ENCODE measurements around the gene NSUN6. TPM values are rescaled to one million over a fixed set of nuclear protein-coding genes. Genes with fewer than 3 reads are reported as not detected.
A peak's percentile ranks its signal among the peaks of the same experiment; 100 is the strongest.
"Not testable (repeated sequence)": the region's sequence is repeated elsewhere in the genome, so short reads cannot be mapped to it uniquely, and the experiment has no call there.

The NSUN6 gene
- total RNA-seq, 2 experiments from 2014 or later: 20.7 to 21.3 TPM

DNA sequence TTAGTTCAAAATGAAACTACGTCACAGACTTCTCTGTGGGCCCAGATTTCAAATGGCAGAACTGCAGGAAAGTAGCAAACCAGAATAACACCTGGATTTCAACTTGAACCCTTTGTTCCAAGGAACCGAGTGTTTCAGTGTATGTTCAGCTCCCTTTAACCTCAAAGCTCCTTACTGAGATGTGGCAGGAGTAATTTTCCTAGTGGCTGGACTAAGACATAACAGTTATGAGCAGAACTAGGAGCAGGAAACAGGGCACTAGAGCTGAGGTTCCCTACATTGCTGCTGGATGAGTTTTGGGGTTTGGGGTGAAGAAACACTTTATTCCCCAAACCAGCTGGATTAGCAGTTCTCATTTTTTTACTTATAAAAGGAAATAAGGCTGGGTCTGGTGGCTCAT lies 50.1 kb downstream of the NSUN6 start:
- no peak overlapping the region for H3K4me3 Mint-ChIP-seq
- intact Hi-C loops (cut with micrococcal nuclease): no loop called here
- H3K27me3 Mint-ChIP-seq: no peaks in the 10 kb centered on the region
- no peak for DNase-seq
- H3K4me1 Mint-ChIP-seq (ENCODE audit: low read depth): no peaks in the 10 kb centered on the region
- ChIA-PET CTCF (interaction anchor here (1.2 kb wide), 1 partner anchor 12 kb away, joined by 3 read pairs; no protein-coding TSS in a partner anchor), POLR2A (no interaction called here)
- TF ChIP-seq, protein P1, sequence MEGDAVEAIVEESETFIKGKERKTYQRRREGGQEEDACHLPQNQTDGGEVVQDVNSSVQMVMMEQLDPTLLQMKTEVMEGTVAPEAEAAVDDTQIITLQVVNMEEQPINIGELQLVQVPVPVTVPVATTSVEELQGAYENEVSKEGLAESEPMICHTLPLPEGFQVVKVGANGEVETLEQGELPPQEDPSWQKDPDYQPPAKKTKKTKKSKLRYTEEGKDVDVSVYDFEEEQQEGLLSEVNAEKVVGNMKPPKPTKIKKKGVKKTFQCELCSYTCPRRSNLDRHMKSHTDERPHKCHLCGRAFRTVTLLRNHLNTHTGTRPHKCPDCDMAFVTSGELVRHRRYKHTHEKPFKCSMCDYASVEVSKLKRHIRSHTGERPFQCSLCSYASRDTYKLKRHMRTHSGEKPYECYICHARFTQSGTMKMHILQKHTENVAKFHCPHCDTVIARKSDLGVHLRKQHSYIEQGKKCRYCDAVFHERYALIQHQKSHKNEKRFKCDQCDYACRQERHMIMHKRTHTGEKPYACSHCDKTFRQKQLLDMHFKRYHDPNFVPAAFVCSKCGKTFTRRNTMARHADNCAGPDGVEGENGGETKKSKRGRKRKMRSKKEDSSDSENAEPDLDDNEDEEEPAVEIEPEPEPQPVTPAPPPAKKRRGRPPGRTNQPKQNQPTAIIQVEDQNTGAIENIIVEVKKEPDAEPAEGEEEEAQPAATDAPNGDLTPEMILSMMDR (IDR thresholded peaks at IDR 0.05): no peak
- no peak for ATAC-seq
- no peak overlapping the region for H3K27ac Mint-ChIP-seq
- no peaks in the 10 kb centered on the region for H3K9me3 Mint-ChIP-seq
- H3K36me3 Mint-ChIP-seq (ENCODE audit: low read depth): peaks cover 18% of the 10 kb centered on the region

DNA sequence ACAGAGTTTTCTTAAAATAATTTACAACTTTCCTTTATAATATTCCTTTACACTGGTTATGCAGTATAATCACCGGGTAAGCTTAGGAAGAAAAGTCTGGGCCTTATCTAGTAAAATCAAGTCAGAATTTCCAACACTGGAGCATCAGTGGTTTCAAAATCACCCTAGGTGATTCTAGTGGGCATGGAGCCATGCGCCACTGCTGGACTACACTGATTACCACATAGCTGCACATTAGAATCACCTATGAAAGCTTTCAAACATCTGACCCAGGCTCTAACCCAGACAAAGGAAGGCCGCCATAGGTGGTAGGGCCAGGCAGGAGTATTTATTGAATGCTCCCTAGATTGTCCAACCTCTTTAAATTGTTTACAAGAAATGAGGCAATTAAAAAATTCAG lies 52.0 kb downstream of the NSUN6 start:
- POLR2A ChIA-PET: interaction anchor here (1.1 kb wide), 1 partner anchor 11 kb away, joined by 3 read pairs; no protein-coding TSS in a partner anchor
- intact Hi-C loops (cut with micrococcal nuclease): no loop called here

DNA sequence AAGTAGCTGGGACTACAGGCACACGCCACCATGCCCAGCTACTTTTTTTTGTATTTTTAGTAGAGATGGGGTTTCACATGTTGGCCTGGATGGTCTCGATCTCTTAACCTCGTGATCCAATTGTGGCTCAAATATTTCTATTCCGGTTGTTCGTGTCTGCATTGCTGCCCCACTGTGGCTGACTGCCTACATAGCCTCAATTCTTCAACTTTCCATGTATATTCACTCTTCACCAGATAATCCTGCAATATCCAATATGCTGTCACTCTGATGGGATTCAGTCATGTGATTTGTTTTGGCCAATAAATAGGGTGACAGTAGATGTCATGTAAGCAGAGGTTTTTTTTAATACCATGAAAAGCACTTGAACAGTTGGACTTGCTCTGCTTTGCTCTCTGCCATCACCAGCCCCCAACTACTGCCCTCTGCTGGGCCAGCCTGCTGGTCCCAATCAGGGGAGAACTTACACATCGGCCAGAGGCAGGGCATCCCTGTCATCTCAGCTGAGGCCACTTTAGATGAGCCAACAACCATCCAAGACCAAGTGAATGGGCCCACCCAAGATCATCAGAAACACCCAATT lies 56.7 kb downstream of the NSUN6 start:
- ATAC-seq (peak; percentile 47), DNase-seq (peak; percentile 21)
- H3K27ac Mint-ChIP-seq: no peak overlapping the region
- intact Hi-C loops (cut with micrococcal nuclease): no loop called here
- peaks cover 9% of the 10 kb centered on the region for H3K9me3 Mint-ChIP-seq
- H3K36me3 Mint-ChIP-seq (ENCODE audit: low read depth): peaks cover 58% of the 10 kb centered on the region
- ChIA-PET POLR2A (no interaction called here), CTCF (no interaction called here)
- TF ChIP-seq, protein P1 (IDR thresholded peaks at IDR 0.05): no peak
- H3K4me1 Mint-ChIP-seq (ENCODE audit: low read depth): no peaks in the 10 kb centered on the region
- no peaks in the 10 kb centered on the region for H3K27me3 Mint-ChIP-seq
- H3K4me3 Mint-ChIP-seq: no peak overlapping the region

More for the DNA sequence above, 52.0 kb downstream of the NSUN6 start:
- ATAC-seq: no peak
- CTCF ChIA-PET: interaction anchor here (0.6 kb wide), 1 partner anchor 13 kb away, joined by 3 read pairs; no protein-coding TSS in a partner anchor
- Mint-ChIP-seq H3K4me3 (no peak overlapping the region), H3K9me3 (no peaks in the 10 kb centered on the region), H3K4me1 (ENCODE audit: low read depth) (no peaks in the 10 kb centered on the region), H3K36me3 (ENCODE audit: low read depth) (peaks cover 25% of the 10 kb centered on the region), H3K27ac (no peak overlapping the region), H3K27me3 (no peaks in the 10 kb centered on the region)
- no peak for DNase-seq
- TF ChIP-seq, protein P1 (IDR thresholded peaks at IDR 0.05): no peak

DNA sequence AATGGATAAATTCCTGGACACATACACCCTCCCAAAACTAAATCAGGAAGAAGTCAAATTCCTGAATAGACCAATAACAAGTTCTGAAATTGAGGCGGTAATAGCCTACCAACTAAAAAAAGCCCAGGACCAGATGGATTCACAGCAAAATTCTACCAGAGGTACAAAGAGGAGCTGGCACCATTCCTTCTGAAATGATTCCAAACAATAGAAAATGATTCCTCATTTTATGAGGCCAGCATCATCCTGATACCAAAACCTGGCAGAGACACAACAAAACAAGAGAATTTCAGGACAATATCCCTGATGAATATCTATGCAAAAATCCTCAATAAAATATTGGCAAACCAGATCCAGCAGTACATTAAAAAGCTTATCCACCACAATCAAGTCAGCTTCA lies 60.2 kb downstream of the NSUN6 start:
- CTCF ChIA-PET; H3K27ac Mint-ChIP-seq; POLR2A ChIA-PET; ATAC-seq; H3K27me3 Mint-ChIP-seq; DNase-seq; H3K4me3 Mint-ChIP-seq; H3K4me1 Mint-ChIP-seq (ENCODE audit: low read depth); intact Hi-C loops (cut with micrococcal nuclease); H3K9me3 Mint-ChIP-seq: not testable (repeated sequence)
- H3K36me3 Mint-ChIP-seq (ENCODE audit: low read depth): peaks cover 76% of the 10 kb centered on the region

DNA sequence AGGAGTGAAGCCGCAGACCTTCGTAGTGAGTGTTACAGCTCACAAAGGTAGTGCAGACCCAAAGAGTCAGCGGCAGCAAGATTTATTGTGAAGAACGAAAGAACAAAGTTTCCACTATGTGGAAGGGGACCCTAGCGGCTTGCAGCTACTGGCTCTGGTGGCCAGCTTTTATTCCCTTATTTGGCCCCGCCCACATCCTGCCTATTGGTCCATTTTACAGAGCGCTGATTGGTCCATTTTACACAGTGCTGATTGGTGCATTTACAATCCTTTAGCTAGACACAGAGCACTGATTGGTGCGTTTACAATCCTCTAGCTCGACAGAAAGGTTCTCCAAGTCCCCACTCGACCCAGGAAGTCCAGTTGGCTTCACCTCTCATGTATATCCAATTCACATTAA lies 64.8 kb downstream of the NSUN6 start:
- H3K9me3 Mint-ChIP-seq; H3K4me3 Mint-ChIP-seq; ATAC-seq; POLR2A ChIA-PET; intact Hi-C loops (cut with micrococcal nuclease); H3K27me3 Mint-ChIP-seq; DNase-seq; H3K27ac Mint-ChIP-seq: not testable (repeated sequence)
- peaks cover 78% of the 10 kb centered on the region for H3K36me3 Mint-ChIP-seq (ENCODE audit: low read depth)
- peaks cover 16% of the 10 kb centered on the region for H3K4me1 Mint-ChIP-seq (ENCODE audit: low read depth)
- CTCF ChIA-PET: interaction anchor here (0.6 kb wide), 1 partner anchor 13 kb away, joined by 3 read pairs; no protein-coding TSS in a partner anchor

DNA sequence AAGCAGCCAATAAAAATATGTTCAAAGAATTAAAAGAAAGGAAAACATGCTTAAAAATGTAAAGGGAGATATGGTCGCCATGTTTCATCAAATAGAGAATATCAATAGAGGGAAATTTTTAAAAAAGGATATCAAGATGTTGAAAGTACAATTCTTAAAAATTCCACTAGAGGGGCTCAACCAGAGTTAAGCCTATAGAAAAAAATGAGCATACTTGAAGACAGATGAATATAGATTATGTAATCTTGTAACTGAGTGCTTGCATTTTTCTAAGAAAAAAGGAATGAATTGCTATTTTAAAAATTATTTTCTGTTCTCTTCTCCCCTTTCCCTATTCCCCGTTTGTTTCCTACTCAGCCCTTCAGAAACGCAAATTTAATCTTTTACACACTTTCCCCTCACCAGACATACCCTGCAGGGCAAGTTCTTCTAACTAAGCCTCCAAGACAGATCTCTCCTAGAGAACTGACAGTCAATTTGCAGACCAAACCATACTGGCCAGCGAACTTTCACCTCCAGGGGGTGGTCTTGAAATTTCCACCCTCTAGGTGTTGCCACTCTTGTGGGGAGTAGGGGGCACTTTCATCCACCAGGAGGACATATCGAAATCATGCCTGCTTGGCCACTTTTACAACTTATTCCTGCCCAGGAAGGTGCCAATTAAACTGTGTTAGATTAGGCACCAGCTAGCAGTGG lies 67.7 kb downstream of the NSUN6 start:
- ChIA-PET POLR2A (no interaction called here), CTCF (no interaction called here)
- peaks cover 81% of the 10 kb centered on the region for H3K36me3 Mint-ChIP-seq (ENCODE audit: low read depth)
- no peak overlapping the region for H3K27ac Mint-ChIP-seq
- H3K4me3 Mint-ChIP-seq: no peak overlapping the region
- DNase-seq (no peak), ATAC-seq (no peak)
- H3K27me3 Mint-ChIP-seq: no peaks in the 10 kb centered on the region
- H3K9me3 Mint-ChIP-seq: peaks cover 2% of the 10 kb centered on the region
- intact Hi-C loops (cut with micrococcal nuclease): no loop called here
- TF ChIP-seq, protein P1 (IDR thresholded peaks at IDR 0.05): no peak
- peaks cover 16% of the 10 kb centered on the region for H3K4me1 Mint-ChIP-seq (ENCODE audit: low read depth)

Data from activated CD8-positive, alpha-beta T cell treated with anti-CD3 and anti-CD28 coated beads for 36 hours (primary cell).